GM12865 (cell line): ENCODE results near the gene KCTD1.

Experiments
- DNase-seq: peaks from one replicate; pipeline ENCODE4 v3.0.0; 2010; ENCODE audit warnings: low read depth
- H3K4me3 ChIP-seq: 2 replicates; pipeline ENCODE4 v1.5.1; 2011; ENCODE audit warnings: mild to moderate bottlenecking, low read depth, low read length, control low read depth
- TF ChIP-seq, protein P1 (sequence below): IDR thresholded peaks from 2 replicates; pipeline ENCODE4 v1.5.1; 2011; ENCODE audit warnings: low read length, control low read depth, low read depth, inconsistent platforms; ENCODE audit not compliant: insufficient read depth; ENCODE audit errors: missing control alignments

The KCTD1 gene

GRCh38 chr18:26549263-26550094, 1.1 kb upstream of the KCTD1 start:
- TF ChIP-seq, protein P1, sequence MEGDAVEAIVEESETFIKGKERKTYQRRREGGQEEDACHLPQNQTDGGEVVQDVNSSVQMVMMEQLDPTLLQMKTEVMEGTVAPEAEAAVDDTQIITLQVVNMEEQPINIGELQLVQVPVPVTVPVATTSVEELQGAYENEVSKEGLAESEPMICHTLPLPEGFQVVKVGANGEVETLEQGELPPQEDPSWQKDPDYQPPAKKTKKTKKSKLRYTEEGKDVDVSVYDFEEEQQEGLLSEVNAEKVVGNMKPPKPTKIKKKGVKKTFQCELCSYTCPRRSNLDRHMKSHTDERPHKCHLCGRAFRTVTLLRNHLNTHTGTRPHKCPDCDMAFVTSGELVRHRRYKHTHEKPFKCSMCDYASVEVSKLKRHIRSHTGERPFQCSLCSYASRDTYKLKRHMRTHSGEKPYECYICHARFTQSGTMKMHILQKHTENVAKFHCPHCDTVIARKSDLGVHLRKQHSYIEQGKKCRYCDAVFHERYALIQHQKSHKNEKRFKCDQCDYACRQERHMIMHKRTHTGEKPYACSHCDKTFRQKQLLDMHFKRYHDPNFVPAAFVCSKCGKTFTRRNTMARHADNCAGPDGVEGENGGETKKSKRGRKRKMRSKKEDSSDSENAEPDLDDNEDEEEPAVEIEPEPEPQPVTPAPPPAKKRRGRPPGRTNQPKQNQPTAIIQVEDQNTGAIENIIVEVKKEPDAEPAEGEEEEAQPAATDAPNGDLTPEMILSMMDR, result no peak
- DNase-seq, result peak; percentile 58
- H3K4me3 ChIP-seq, result peak overlapping the region; percentile 86

- DNase-seq, result peak; percentile 93
- H3K4me3 ChIP-seq, result peak overlapping the region; percentile 86
- TF ChIP-seq, protein P1, result peak; percentile 66
Measured at GRCh38 chr18:26547646-26548414, 523 bp downstream of the KCTD1 start.

- TF ChIP-seq, protein P1, result no peak
- peak overlapping the region; percentile 86 for H3K4me3 ChIP-seq
- DNase-seq, result no peak
Measured at GRCh38 chr18:26546875-26547645, 1.3 kb downstream of the KCTD1 start.

GRCh38 chr18:26546170-26546874, 2.0 kb downstream of the KCTD1 start:
- TF ChIP-seq, protein P1, result no peak
- no peak overlapping the region for H3K4me3 ChIP-seq
- DNase-seq, result no peak

DNA sequence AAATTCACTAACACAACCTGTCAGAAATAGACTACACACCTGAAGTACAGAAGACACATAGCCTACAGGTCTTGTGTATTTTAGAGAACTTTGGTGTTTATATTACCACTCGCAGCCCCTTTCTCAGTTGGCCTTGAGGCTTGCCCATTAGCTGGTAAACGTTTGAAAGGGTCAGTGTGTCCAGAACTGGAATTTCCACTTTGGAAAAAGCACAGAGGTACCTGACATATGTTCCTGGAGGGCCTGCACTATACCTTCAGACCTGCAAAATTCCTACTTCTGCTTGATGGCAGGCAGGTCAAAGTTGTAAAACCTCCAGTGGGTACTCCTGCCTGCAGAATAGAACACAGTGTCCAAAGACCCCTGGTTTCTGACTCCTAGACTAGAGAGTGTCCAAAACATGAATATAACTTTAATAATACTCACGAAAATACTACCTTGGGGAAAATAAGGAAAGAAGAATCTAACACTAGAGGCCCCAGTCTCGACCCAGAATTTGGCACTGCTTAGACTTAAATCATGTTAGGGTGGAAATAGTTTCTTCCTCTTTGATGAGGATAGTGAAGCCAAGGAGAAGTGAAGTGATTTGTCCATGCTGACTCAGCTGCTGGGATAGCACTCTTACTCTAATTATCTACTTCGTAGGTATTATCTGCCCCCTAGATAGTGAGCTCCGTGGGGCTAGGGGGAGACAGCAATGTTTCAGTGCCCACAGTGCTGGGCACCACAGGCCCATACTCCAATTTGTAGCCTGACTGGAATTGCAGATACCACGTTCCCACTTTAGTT, 2.8 kb downstream of the KCTD1 start:
- TF ChIP-seq, protein P1, result no peak
- DNase-seq, result no peak
- H3K4me3 ChIP-seq, result no peak overlapping the region

DNA sequence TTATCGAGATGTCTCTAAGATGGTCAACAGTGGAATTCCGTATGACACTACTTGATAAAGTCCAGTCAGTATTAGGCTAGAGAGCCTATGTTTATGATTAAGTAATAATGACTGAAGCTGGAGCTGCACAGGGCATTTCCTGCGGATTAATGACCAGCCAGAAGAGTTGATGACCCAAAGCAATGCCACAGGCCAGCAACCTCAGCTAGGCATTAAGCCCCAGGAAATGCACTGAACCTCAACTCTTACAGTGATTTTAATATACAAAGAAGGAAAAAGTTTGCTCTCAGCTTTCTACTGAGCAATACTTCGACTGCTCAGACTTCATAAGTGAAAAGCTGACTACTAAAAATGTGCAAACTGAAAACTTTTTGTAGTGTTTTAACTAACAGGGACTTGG, 3.9 kb downstream of the KCTD1 start:
- no peak for DNase-seq
- no peak overlapping the region for H3K4me3 ChIP-seq
- TF ChIP-seq, protein P1, result no peak
